K562 (cell line): ENCODE measurements around the gene ABLIM2. TPM values are rescaled to one million over a fixed set of nuclear protein-coding genes. Genes with fewer than 3 reads are reported as not detected.
A peak's percentile ranks its signal among the peaks of the same experiment; 100 is the strongest.

ENCODE experiments used
- ATAC-seq: fragments of 200-7000 bp; cut with Tn5 transposase; 3 replicates; pipeline ENCODE4 v1.9.1; 2020; ENCODE audit warnings: moderate library complexity
- BruUV-seq: library from RNA; stranded (reverse); fragments of 400-500 nt; replicated peaks from 2 replicates; lab custom pipeline; 2021; lab: Mats Ljungman, UMichigan
- CTCF ChIA-PET: fragments of 300-600 bp; formaldehyde crosslinking; extraction: SDS; loops from one replicate; lab custom pipeline; 2021; ENCODE audit warnings: low intra/inter-chr PET ratio; lab: Yijun Ruan, JAX
- POLR2A ChIA-PET: fragments of 300-600, 350-650 bp; sonication (Branson Sonifier 250); formaldehyde crosslinking; extraction: SDS; loops from one replicate; lab custom pipeline; 2021; ENCODE audit warnings: antibody characterized with exemption, inconsistent platforms; lab: Yijun Ruan, JAX
- DNase-seq, 4 experiments: peaks; one replicate each; pipeline versions ENCODE4 v3.0.0 to v3.0.0-alpha.2; 2011 to 2018; ENCODE audit warnings: low spot score in 3 of 4, mixed read lengths in 3 of 4; ENCODE audit errors: extremely low read depth in 1 of 4
- FAIRE-seq: peaks from 2 replicates; lab custom pipeline; 2011; peaks lifted over from hg19 to GRCh38; lab: Jason Lieb, UNC
- H2AFZ ChIP-seq: 2 replicates; pipeline ENCODE4 v1.6.0; 2011; ENCODE audit warnings: low read depth, low read length, control low read depth, inconsistent platforms
- H3K27ac ChIP-seq: fragments of 200-600 bp; 3 replicates; pipeline ENCODE4 v1.8.0; 2011; ENCODE audit warnings: low read depth, mild to moderate bottlenecking, control low read depth, inconsistent platforms, low read length, moderate library complexity, mixed read lengths; ENCODE audit errors: extremely low read depth
- H3K27me3 ChIP-seq, 2 experiments: fragments of 300-600 bp in 1 of 2; 2 replicates in 1 of 2; 3 replicates in 1 of 2; pipeline versions ENCODE4 v1.6.0 to v1.8.0; 2011; ENCODE audit warnings: inconsistent platforms in 2 of 2, low read length in 2 of 2, mild to moderate bottlenecking in 1 of 2, mixed read lengths in 1 of 2, moderate library complexity in 1 of 2; ENCODE audit not compliant: control insufficient read depth in 2 of 2, insufficient read depth in 2 of 2
- H3K36me3 ChIP-seq: fragments of 300-600 bp; 3 replicates; pipeline ENCODE4 v1.8.0; 2011; ENCODE audit warnings: mild to moderate bottlenecking, low read length, inconsistent platforms; ENCODE audit not compliant: control insufficient read depth, insufficient read depth
- H3K4me1 ChIP-seq, 2 experiments: fragments of 200-600 bp in 1 of 2; replicated peaks in 1 of 2; 2 replicates in 1 of 2; 3 replicates in 1 of 2; pipeline versions ENCODE4 v1.5.1 to v1.8.0; 2011; ENCODE audit warnings: inconsistent platforms in 2 of 2, low read length in 2 of 2, mild to moderate bottlenecking in 1 of 2, mixed read lengths in 1 of 2, moderate library complexity in 1 of 2; ENCODE audit not compliant: control insufficient read depth in 2 of 2, insufficient read depth in 2 of 2
- H3K4me2 ChIP-seq: 2 replicates; pipeline ENCODE4 v1.6.1; 2011; ENCODE audit warnings: low read length, control low read depth, inconsistent platforms, mixed read lengths; ENCODE audit not compliant: insufficient read depth
- H3K4me3 ChIP-seq: fragments of 200-600 bp; sonication (generic), shearing (Covaris generic); 2 replicates; pipeline ENCODE4 v1.5.1; 2016; ENCODE audit warnings: control low read depth, inconsistent platforms
- H3K79me2 ChIP-seq: fragments of 200-600 bp; 3 replicates; pipeline ENCODE4 v1.8.0; 2011; ENCODE audit warnings: low read length, inconsistent platforms; ENCODE audit not compliant: control insufficient read depth, insufficient read depth
- H3K9ac ChIP-seq, 2 experiments: 2 replicates each; pipeline versions ENCODE4 v1.6.0 to v1.6.1; 2011; ENCODE audit warnings: low read depth in 2 of 2, low read length in 2 of 2, control low read depth in 1 of 2, inconsistent platforms in 1 of 2, mild to moderate bottlenecking in 1 of 2, mixed read lengths in 1 of 2; ENCODE audit not compliant: insufficient read depth in 1 of 2
- H3K9me1 ChIP-seq: one replicate; pipeline ENCODE4 v1.6.0; 2011; ENCODE audit warnings: inconsistent platforms, mild to moderate bottlenecking, low read length, moderate library complexity; ENCODE audit not compliant: control insufficient read depth, insufficient read depth
- H3K9me3 ChIP-seq: replicated peaks from 2 replicates; pipeline ENCODE4 v1.5.1; 2011; ENCODE audit warnings: low read depth, low read length, inconsistent platforms; ENCODE audit not compliant: control insufficient read depth, insufficient read depth
- H4K20me1 ChIP-seq: replicated peaks from 2 replicates; pipeline ENCODE4 v1.6.1; 2011; ENCODE audit warnings: low read length, inconsistent platforms, mixed read lengths; ENCODE audit not compliant: control insufficient read depth, insufficient read depth
- CSDE1 ChIP-seq, 2 experiments: fragments of 450-650 bp; IDR thresholded peaks; 2 replicates each; pipeline ENCODE4 v1.6.1; 2016; ENCODE audit warnings: mild to moderate bottlenecking in 1 of 2
- ETV5 ChIP-seq: sonication (generic); formaldehyde crosslinking; IDR thresholded peaks from 2 replicates; pipeline ENCODE4 v1.4.0; 2020; ENCODE audit warnings: low read depth, mild to moderate bottlenecking, missing genetic modification reagents
- JUND ChIP-seq, 2 experiments: IDR thresholded peaks; 2 replicates in 1 of 2; 3 replicates in 1 of 2; pipeline ENCODE4 v1.6.1; 2011; ENCODE audit warnings: borderline replicate concordance in 2 of 2, low read depth in 2 of 2, low read length in 2 of 2, improper control_type of control experiment in 1 of 2, missing biosample characterization in 1 of 2, missing genetic modification characterization in 1 of 2, missing genetic modification reagents in 1 of 2
- MAFG ChIP-seq: fragments of 450-650 bp; conservative IDR thresholded peaks from 2 replicates; pipeline ENCODE4 v1.6.1; 2016; ENCODE audit warnings: missing genetic modification characterization, missing compliant biosample characterization
- MBD2 ChIP-seq: sonication (generic); IDR thresholded peaks from 2 replicates; pipeline ENCODE4 v1.6.1; 2016; ENCODE audit warnings: low read depth, borderline replicate concordance
- MCM5 ChIP-seq: fragments of 450-650 bp; IDR thresholded peaks from 2 replicates; pipeline ENCODE4 v1.6.1; 2016; ENCODE audit warnings: low read depth
- MEIS2 ChIP-seq: fragments of 450-650 bp; IDR thresholded peaks from 2 replicates; pipeline ENCODE4 v1.6.1; 2014; ENCODE audit warnings: mild to moderate bottlenecking; ENCODE audit not compliant: partially characterized antibody
- POLR2B ChIP-seq: fragments of 450-650 bp; IDR thresholded peaks from 2 replicates; pipeline ENCODE4 v1.6.1; 2018; ENCODE audit warnings: low read depth; ENCODE audit not compliant: partially characterized antibody
- POU5F1 ChIP-seq: fragments of 150-350 bp; IDR thresholded peaks from 2 replicates; pipeline ENCODE4 v1.6.1; 2014; ENCODE audit warnings: borderline replicate concordance, low read length, low read depth, mild to moderate bottlenecking; ENCODE audit not compliant: partially characterized antibody
- RBM15 ChIP-seq: fragments of 200-400 bp; formaldehyde crosslinking; IDR thresholded peaks from 2 replicates; pipeline ENCODE4 v1.6.1; 2018; ENCODE audit warnings: mild to moderate bottlenecking, low read length, moderate library complexity; ENCODE audit not compliant: insufficient read depth
- SRSF9 ChIP-seq: fragments of 200-400 bp; formaldehyde crosslinking; IDR thresholded peaks from 2 replicates; pipeline ENCODE4 v1.6.1; 2017; ENCODE audit warnings: low read depth, low read length, borderline replicate concordance
- TAF9B ChIP-seq: fragments of 450-650 bp; IDR thresholded peaks from 2 replicates; pipeline ENCODE4 v1.6.1; 2018; ENCODE audit warnings: mild to moderate bottlenecking; ENCODE audit not compliant: partially characterized antibody
- TEAD1 ChIP-seq, 2 experiments: fragments of 450-650 bp in 1 of 2; sonication (generic) in 1 of 2; formaldehyde crosslinking; IDR thresholded peaks; 2 replicates each; pipeline versions ENCODE4 v1.4.0 to v1.8.0; 2020 to 2022; ENCODE audit warnings: mild to moderate bottlenecking in 2 of 2, missing genetic modification reagents in 1 of 2
- ZKSCAN1 ChIP-seq: fragments of 150-350 bp; IDR thresholded peaks from 2 replicates; pipeline ENCODE4 v1.6.1; 2016; ENCODE audit warnings: low read depth, low read length
- ZNF586 ChIP-seq: fragments of 450-650 bp; formaldehyde crosslinking; conservative IDR thresholded peaks from 2 replicates; pipeline ENCODE4 v1.4.0; 2020; ENCODE audit warnings: mild to moderate bottlenecking, moderate library complexity
- WGBS: fragments of 100-300 bp; shearing (Covaris generic); methylation state at CpG from one replicate; pipeline ENCODE4 v1.1.6; 2016; ENCODE audit warnings: low coverage, mixed read lengths; ENCODE audit not compliant: insufficient coverage; ENCODE audit errors: missing lambda C conversion rate; 5-methylcytosine and 5-hydroxymethylcytosine counted together
- in situ Hi-C: fragments of 300-500 bp; cut with MboI; formaldehyde crosslinking; loops from 4 replicates; pipeline ENCODE4 v1.15.0; 2018; ENCODE audit warnings: inconsistent platforms, mixed read lengths
- intact Hi-C: fragments of 100-400 bp; cut with micrococcal nuclease; formaldehyde crosslinking; loops from 2 replicates; pipeline ENCODE4 v1.14.2; 2022
- polyA plus RNA-seq, 8 experiments: library from polyadenylated mRNA; depleted of rRNA in 4 of 8; stranded (reverse) in 5 of 8; unstranded in 3 of 8; fragments of >200 nt; fragmentation: Nextera tagmentation in 2 of 8; fragmentation: Illumina TruSeq in 1 of 8; extraction: Ambion mirVana in 2 of 8; extraction: Trizol in 1 of 8; gene quantifications; 2 replicates each; pipeline versions ENCODE4 v1.2.1 to v1.2.3, GENCODE V29; 2011 to 2014; ENCODE audit warnings: inconsistent platforms in 1 of 8, missing spikeins in 1 of 8
- total RNA-seq, 7 experiments: library from RNA; depleted of rRNA in 6 of 7; stranded (reverse); fragments of >200 nt in 6 of 7; fragmentation: Illumina TruSeq in 2 of 7; extraction: Trizol in 2 of 7; gene quantifications; 2 replicates each; pipeline versions ENCODE4 v1.2.1 to v1.2.3, GENCODE V29; 2011 to 2021; ENCODE audit warnings: low replicate concordance in 1 of 7
- TF ChIP-seq, protein P1 (sequence below), 2 experiments: fragments of 450-650 bp; IDR thresholded peaks; 2 replicates each; pipeline ENCODE4 v1.6.1; 2018; ENCODE audit warnings: mild to moderate bottlenecking in 2 of 2, low read depth in 1 of 2; ENCODE audit not compliant: partially characterized antibody in 2 of 2
- TF ChIP-seq, protein P2 (sequence below): fragments of 450-650 bp; IDR thresholded peaks from one replicate; pipeline ENCODE4 v1.6.1; 2018; ENCODE audit warnings: mild to moderate bottlenecking, moderate library complexity; ENCODE audit not compliant: partially characterized antibody

Gene ABLIM2
- total and polyA plus RNA-seq, 9 of the 15 experiments (the other 6 are each of a cell fraction or from before 2014, with no cell fraction given): not detected

DNA sequence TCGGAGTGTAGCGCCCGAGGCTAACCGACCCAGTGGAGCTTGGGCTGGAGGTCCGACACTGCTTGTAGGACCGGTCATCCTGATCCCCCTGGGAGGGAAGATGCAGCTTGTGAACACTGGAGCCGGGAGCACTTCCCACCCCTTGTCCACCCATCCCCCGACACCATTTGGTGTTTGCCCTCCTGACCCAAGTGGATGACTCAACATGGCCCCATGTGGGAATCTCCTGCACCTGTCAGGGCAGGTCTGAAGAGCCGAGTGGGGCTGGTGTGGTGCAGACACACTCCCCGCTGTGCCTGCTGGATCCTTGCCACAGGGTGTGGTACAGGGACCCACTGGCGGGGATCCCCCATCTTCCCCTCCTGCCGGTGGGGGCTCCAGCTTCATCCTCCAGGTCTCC is 128.9 kb downstream of the ABLIM2 start:
- Histone ChIP-seq H2AFZ (no peak overlapping the region), H3K4me2 (no peak overlapping the region), H3K79me2 (no peaks in the 10 kb centered on the region), H3K27me3 (peaks cover 2 to 60% of the 10 kb centered on the region in 2 experiments; a peak in 3 of 5 replicates), H3K9me3 (no peaks in the 10 kb centered on the region), H3K9me1 (no peaks in the 10 kb centered on the region), H3K4me3 (no peak overlapping the region), H3K27ac (no peak overlapping the region), H3K36me3 (no peaks in the 10 kb centered on the region), H3K4me1 (no peaks in the 10 kb centered on the region), H3K9ac (no peak overlapping the region), H4K20me1 (peaks cover 19% of the 10 kb centered on the region)
- ATAC-seq (no peak), DNase-seq (peak in 1 of 4 experiments; percentile 20), FAIRE-seq (no peak)
- intact Hi-C loops (no loop called here), in situ Hi-C loops (no loop called here)
- BruUV-seq: no TSS peak
- WGBS: 1% methylated on average over 12 of the region's 12 CpGs
- ChIA-PET POLR2A (no interaction called here), CTCF (no interaction called here)
- TF ChIP-seq TEAD1 (CRISPR knock-in tag; IDR thresholded peaks at IDR 0.05) (no peak), POLR2B (no peak), ZKSCAN1 (no peak), RBM15 (no peak), MBD2 (no peak), ZNF586 (CRISPR knock-in tag) (no peak), MEIS2 (no peak), MAFG (no peak), MCM5 (no peak), CSDE1 (IDR thresholded peaks at IDR 0.05) (no peak), POU5F1 (no peak), ETV5 (CRISPR knock-in tag) (no peak), JUND (IDR thresholded peaks at IDR 0.05; ENCODE audit: borderline replicate concordance, low read depth, low read length) (no peak), JUND (tag; IDR thresholded peaks at IDR 0.05; ENCODE audit: borderline replicate concordance, low read depth, low read length) (no peak), SRSF9 (no peak), TAF9B (no peak)
- TF ChIP-seq, protein P1, sequence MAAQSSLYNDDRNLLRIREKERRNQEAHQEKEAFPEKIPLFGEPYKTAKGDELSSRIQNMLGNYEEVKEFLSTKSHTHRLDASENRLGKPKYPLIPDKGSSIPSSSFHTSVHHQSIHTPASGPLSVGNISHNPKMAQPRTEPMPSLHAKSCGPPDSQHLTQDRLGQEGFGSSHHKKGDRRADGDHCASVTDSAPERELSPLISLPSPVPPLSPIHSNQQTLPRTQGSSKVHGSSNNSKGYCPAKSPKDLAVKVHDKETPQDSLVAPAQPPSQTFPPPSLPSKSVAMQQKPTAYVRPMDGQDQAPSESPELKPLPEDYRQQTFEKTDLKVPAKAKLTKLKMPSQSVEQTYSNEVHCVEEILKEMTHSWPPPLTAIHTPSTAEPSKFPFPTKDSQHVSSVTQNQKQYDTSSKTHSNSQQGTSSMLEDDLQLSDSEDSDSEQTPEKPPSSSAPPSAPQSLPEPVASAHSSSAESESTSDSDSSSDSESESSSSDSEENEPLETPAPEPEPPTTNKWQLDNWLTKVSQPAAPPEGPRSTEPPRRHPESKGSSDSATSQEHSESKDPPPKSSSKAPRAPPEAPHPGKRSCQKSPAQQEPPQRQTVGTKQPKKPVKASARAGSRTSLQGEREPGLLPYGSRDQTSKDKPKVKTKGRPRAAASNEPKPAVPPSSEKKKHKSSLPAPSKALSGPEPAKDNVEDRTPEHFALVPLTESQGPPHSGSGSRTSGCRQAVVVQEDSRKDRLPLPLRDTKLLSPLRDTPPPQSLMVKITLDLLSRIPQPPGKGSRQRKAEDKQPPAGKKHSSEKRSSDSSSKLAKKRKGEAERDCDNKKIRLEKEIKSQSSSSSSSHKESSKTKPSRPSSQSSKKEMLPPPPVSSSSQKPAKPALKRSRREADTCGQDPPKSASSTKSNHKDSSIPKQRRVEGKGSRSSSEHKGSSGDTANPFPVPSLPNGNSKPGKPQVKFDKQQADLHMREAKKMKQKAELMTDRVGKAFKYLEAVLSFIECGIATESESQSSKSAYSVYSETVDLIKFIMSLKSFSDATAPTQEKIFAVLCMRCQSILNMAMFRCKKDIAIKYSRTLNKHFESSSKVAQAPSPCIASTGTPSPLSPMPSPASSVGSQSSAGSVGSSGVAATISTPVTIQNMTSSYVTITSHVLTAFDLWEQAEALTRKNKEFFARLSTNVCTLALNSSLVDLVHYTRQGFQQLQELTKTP (IDR thresholded peaks at IDR 0.05; ENCODE audit: low read depth in 1 of 2, partially characterized antibody in 2 of 2): no peak
- TF ChIP-seq, protein P2, sequence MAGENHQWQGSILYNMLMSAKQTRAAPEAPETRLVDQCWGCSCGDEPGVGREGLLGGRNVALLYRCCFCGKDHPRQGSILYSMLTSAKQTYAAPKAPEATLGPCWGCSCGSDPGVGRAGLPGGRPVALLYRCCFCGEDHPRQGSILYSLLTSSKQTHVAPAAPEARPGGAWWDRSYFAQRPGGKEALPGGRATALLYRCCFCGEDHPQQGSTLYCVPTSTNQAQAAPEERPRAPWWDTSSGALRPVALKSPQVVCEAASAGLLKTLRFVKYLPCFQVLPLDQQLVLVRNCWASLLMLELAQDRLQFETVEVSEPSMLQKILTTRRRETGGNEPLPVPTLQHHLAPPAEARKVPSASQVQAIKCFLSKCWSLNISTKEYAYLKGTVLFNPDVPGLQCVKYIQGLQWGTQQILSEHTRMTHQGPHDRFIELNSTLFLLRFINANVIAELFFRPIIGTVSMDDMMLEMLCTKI: no peak
